ENCODE data around the gene GATD1. TPM values are rescaled to one million over a fixed set of nuclear protein-coding genes. Genes with fewer than 3 reads are reported as not detected.
A peak's percentile ranks its signal among the peaks of the same experiment; 100 is the strongest.

GATD1 gene
- total RNA-seq, 4 donors from 2014 or later = 28.9 to 33.8 (median 31.2) TPM

- Histone ChIP-seq H3K4me3 (no peak overlapping the region), H3K9me3 (no peaks in the 10 kb centered on the region), H3K4me1 (peaks cover 0 to 73% (median 44%) of the 10 kb centered on the region in 3 donors), H3K27ac (no peak overlapping the region), H3K36me3 (no peaks in the 10 kb centered on the region), H3K27me3 (peaks cover 100% of the 10 kb centered on the region)
- ATAC-seq = no peak
- no CpG with 5 or more reads among the region's 19 CpGs for WGBS, 2 donors (ENCODE audit: low coverage in 1 of 2)
- TF ChIP-seq POLR2AphosphoS5 (IDR thresholded peaks at IDR 0.05) = no peak
- no peak for TF ChIP-seq CTCF (IDR thresholded peaks at IDR 0.05)
- no peak for TF ChIP-seq EP300 (IDR thresholded peaks at IDR 0.05)
- no peak for TF ChIP-seq POLR2A (IDR thresholded peaks at IDR 0.05)
These were observed 53.1 kb downstream of the GATD1 start for GRCh38 chr11:724049-724777.

- no peak for ATAC-seq
- Histone ChIP-seq H3K9me3 (no peaks in the 10 kb centered on the region), H3K4me1 (peaks cover 0 to 64% (median 36%) of the 10 kb centered on the region in 3 donors), H3K27me3 (peaks cover 97% of the 10 kb centered on the region), H3K36me3 (no peaks in the 10 kb centered on the region), H3K4me3 (no peak overlapping the region), H3K27ac (no peak overlapping the region)
- 24 to 47% methylated on average over 3 of the region's 8 CpGs for WGBS, 2 donors (ENCODE audit: low coverage in 1 of 2)
- TF ChIP-seq EP300 (IDR thresholded peaks at IDR 0.05) (no peak), CTCF (IDR thresholded peaks at IDR 0.05) (peak in 3 of 4 experiments; percentile 64 to 86 (median 66)), POLR2AphosphoS5 (IDR thresholded peaks at IDR 0.05) (no peak), POLR2A (IDR thresholded peaks at IDR 0.05) (no peak)
These were observed 54.0 kb downstream of the GATD1 start for GRCh38 chr11:723120-723883.

- Histone ChIP-seq H3K27ac (no peak overlapping the region), H3K36me3 (no peaks in the 10 kb centered on the region), H3K4me1 (peaks cover 0 to 55% (median 27%) of the 10 kb centered on the region in 3 donors), H3K27me3 (peaks cover 89% of the 10 kb centered on the region), H3K4me3 (no peak overlapping the region), H3K9me3 (no peaks in the 10 kb centered on the region)
- TF ChIP-seq POLR2AphosphoS5 (IDR thresholded peaks at IDR 0.05) = no peak
- TF ChIP-seq EP300 (IDR thresholded peaks at IDR 0.05) = no peak
- TF ChIP-seq POLR2A (IDR thresholded peaks at IDR 0.05) = no peak
- TF ChIP-seq CTCF (IDR thresholded peaks at IDR 0.05) = no peak
- no peak for ATAC-seq
- no CpG with 5 or more reads among the region's 20 CpGs for WGBS, 2 donors (ENCODE audit: low coverage in 1 of 2)
These were observed 54.9 kb downstream of the GATD1 start for GRCh38 chr11:722346-722811.

- peaks cover 0 to 50% (median 26%) of the 10 kb centered on the region in 3 donors for H3K4me1 ChIP-seq
- TF ChIP-seq POLR2A (IDR thresholded peaks at IDR 0.05) (no peak), EP300 (IDR thresholded peaks at IDR 0.05) (no peak), CTCF (IDR thresholded peaks at IDR 0.05) (no peak), POLR2AphosphoS5 (IDR thresholded peaks at IDR 0.05) (no peak)
- no peak overlapping the region for H3K27ac ChIP-seq
- H3K4me3 ChIP-seq = no peak overlapping the region
- no peaks in the 10 kb centered on the region for H3K9me3 ChIP-seq
- peaks cover 86% of the 10 kb centered on the region for H3K27me3 ChIP-seq
- 60% methylated on average over 1 of the region's 33 CpGs; no CpG with 5 or more reads in 1 of the 2 donors for WGBS, 2 donors (ENCODE audit: low coverage in 1 of 2)
- ATAC-seq = no peak
- H3K36me3 ChIP-seq = no peaks in the 10 kb centered on the region
These were observed 55.4 kb downstream of the GATD1 start for GRCh38 chr11:721741-722345.
